Tibial artery (tissue), 4 donors: Measurements from ENCODE around the gene TRPT1.
A peak's percentile ranks its signal among the peaks of the same experiment; 100 is the strongest.

Source experiments
- DNase-seq, 2 donors: peaks; one replicate each; pipeline ENCODE4 v3.0.0-alpha.2; 2019
- H3K27ac ChIP-seq, 2 donors: fragments of 200-600 bp; sonication (generic) in 1 of 2; 1 replicate in 1 of 2; 2 replicates in 1 of 2; pipeline ENCODE4 v1.5.1; 2018 to 2019; ENCODE audit warnings: mild to moderate bottlenecking in 1 of 2
- H3K27me3 ChIP-seq, 2 donors: fragments of 200-600 bp; sonication (generic) in 1 of 2; one replicate each; pipeline versions ENCODE4 v1.5.1 to v1.6.0; 2016 to 2019
- H3K36me3 ChIP-seq, 3 donors: fragments of 200-600 bp; sonication (generic) in 2 of 3; one replicate each; pipeline ENCODE4 v1.5.1; 2016 to 2019; ENCODE audit warnings: mild to moderate bottlenecking in 2 of 3
- H3K4me1 ChIP-seq, 4 donors: fragments of 200-600 bp; sonication (generic) in 2 of 4; 1 replicate in 3 of 4; 2 replicates in 1 of 4; pipeline ENCODE4 v1.5.1; 2016 to 2019
- H3K4me3 ChIP-seq, 2 donors: fragments of 200-600 bp; sonication (generic) in 1 of 2; 1 replicate in 1 of 2; 2 replicates in 1 of 2; pipeline ENCODE4 v1.5.1; 2018 to 2019; ENCODE audit warnings: mild to moderate bottlenecking in 2 of 2
- H3K9me3 ChIP-seq, 3 donors: fragments of 200-600 bp; sonication (generic) in 1 of 3; one replicate each; pipeline ENCODE4 v1.5.1; 2016 to 2019
- intact Hi-C: fragments of 100-400 bp; cut with DNase I; formaldehyde crosslinking; loops from one replicate; pipeline ENCODE4 v1.15.0; 2023; ENCODE audit warnings: low total_unique reads
- TF ChIP-seq, protein P1 (sequence below), 2 experiments: fragments of 200-600 bp in 1 of 2; fragments of 450-650 bp in 1 of 2; IDR thresholded peaks; one replicate each; pipeline ENCODE4 v1.5.1; 2017 to 2019; ENCODE audit warnings: antibody characterized with exemption in 2 of 2, mild to moderate bottlenecking in 1 of 2, moderate library complexity in 1 of 2

TRPT1 gene

GRCh38 chr11:64232182-64232966, 6.4 kb upstream of the TRPT1 start:
- H3K4me1 ChIP-seq, result peaks cover 7 to 64% (median 52%) of the 10 kb centered on the region in 4 donors
- peak overlapping the region in 1 of 2 donors; percentile 93 for H3K27ac ChIP-seq
- no peak overlapping the region for H3K4me3 ChIP-seq
- H3K27me3 ChIP-seq, result no peaks in the 10 kb centered on the region
- no peaks in the 10 kb centered on the region for H3K9me3 ChIP-seq
- intact Hi-C loops, result no loop called here
- no peak for DNase-seq
- TF ChIP-seq, protein P1, sequence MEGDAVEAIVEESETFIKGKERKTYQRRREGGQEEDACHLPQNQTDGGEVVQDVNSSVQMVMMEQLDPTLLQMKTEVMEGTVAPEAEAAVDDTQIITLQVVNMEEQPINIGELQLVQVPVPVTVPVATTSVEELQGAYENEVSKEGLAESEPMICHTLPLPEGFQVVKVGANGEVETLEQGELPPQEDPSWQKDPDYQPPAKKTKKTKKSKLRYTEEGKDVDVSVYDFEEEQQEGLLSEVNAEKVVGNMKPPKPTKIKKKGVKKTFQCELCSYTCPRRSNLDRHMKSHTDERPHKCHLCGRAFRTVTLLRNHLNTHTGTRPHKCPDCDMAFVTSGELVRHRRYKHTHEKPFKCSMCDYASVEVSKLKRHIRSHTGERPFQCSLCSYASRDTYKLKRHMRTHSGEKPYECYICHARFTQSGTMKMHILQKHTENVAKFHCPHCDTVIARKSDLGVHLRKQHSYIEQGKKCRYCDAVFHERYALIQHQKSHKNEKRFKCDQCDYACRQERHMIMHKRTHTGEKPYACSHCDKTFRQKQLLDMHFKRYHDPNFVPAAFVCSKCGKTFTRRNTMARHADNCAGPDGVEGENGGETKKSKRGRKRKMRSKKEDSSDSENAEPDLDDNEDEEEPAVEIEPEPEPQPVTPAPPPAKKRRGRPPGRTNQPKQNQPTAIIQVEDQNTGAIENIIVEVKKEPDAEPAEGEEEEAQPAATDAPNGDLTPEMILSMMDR (IDR thresholded peaks at IDR 0.05), result no peak
- peaks cover 0 to 9% (median 7%) of the 10 kb centered on the region in 3 donors for H3K36me3 ChIP-seq

DNA sequence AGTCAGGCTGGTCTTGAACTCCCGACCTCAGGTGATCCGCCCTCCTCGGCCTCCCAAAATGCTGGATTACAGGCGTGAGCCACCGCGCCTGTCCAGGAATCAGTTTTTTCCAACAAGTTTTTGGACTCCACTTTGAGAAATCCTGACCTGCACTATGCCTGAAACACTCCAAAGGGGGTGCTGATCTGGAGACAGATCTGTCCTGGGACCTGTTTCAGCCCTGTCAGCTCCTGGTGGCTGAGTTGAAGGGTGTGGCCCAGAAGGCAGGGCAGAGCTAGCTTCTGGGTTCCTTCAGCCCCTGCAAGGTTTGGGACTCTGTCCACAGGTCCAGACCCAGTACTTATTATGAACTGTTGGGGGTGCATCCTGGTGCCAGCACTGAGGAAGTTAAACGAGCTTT, 5.6 kb upstream of the TRPT1 start:
- H3K27me3 ChIP-seq, result no peaks in the 10 kb centered on the region
- no peaks in the 10 kb centered on the region for H3K9me3 ChIP-seq
- H3K27ac ChIP-seq, result peak overlapping the region in 1 of 2 donors; percentile 88
- no peak for DNase-seq
- H3K4me3 ChIP-seq, result no peak overlapping the region
- intact Hi-C loops, result no loop called here
- TF ChIP-seq, protein P1 (IDR thresholded peaks at IDR 0.05), result no peak
- peaks cover 7 to 72% (median 59%) of the 10 kb centered on the region in 4 donors for H3K4me1 ChIP-seq
- H3K36me3 ChIP-seq, result peaks cover 0 to 5% (median under 1%) of the 10 kb centered on the region in 3 donors

DNA sequence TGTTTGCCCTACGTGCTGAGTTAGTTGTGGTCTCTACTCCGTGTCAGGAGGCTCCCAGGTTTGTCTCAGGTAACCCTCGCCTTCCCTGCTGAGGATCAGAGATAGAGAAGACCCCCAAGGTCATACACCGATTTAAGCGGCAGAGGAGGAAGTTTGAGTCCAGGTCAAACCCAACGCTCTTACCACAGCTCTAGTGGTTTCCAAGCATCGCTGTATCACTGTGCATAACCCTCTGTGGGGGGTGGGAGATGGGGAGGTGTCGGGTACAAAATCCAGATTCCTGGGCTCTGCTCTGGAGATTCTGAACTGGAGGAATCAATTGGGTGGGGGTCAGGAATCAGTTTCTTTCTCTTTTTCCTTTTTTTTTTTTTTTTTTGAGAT, 5.0 kb upstream of the TRPT1 start:
- Histone ChIP-seq H3K36me3 (peaks cover 0 to 3% (median 0%) of the 10 kb centered on the region in 3 donors), H3K27ac (peak overlapping the region; percentile 88 to 92), H3K4me3 (peak overlapping the region; percentile 58 to 82), H3K9me3 (no peaks in the 10 kb centered on the region), H3K27me3 (no peaks in the 10 kb centered on the region), H3K4me1 (peaks cover 7 to 72% (median 58%) of the 10 kb centered on the region in 4 donors)
- DNase-seq, result no peak
- intact Hi-C loops, result no loop called here
- TF ChIP-seq, protein P1 (IDR thresholded peaks at IDR 0.05), result no peak

GRCh38 chr11:64230171-64230984, 4.4 kb upstream of the TRPT1 start, which contains the start of gene DNAJC4:
Gene DNAJC4 (plus strand): TSS chr11:64230548. CDS start chr11:64230855, 307 bp downstream.
- H3K4me3 ChIP-seq, result peak within 1 kb of the TSS; percentile 58 to 82
- no peaks in the 10 kb centered on the region for H3K36me3 ChIP-seq
- intact Hi-C loops, result no loop called here
- peak within 1 kb of the TSS; percentile 88 to 92 for H3K27ac ChIP-seq
- DNase-seq, result peak; percentile 94 to 96
- peaks cover 1 to 69% (median 55%) of the 10 kb centered on the region in 4 donors for H3K4me1 ChIP-seq
- TF ChIP-seq, protein P1 (IDR thresholded peaks at IDR 0.05), result no peak
- no peaks in the 10 kb centered on the region for H3K27me3 ChIP-seq
- H3K9me3 ChIP-seq, result no peaks in the 10 kb centered on the region

DNA sequence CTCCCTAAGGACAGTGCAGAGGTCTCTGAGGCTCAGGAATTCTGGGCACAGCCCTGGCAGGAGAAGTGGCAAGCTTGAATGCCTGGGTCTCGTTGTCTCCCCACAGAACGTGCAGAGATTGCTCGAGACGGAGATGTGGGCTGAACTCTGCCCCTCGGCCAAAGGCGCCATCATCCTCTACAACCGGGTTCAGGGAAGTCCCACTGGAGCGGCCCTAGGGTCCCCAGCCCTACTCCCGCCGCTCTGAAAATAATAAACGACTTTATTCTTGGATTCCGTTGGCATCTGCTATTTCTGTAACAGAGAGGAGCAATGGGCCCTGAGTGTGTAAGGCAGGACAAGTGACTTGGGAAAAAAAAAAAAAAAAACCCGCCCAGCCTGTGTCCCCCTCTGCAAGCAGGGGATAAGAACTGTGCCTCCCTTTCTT, 3.8 kb upstream of the TRPT1 start:
- Histone ChIP-seq H3K27ac (peak overlapping the region; percentile 88 to 92), H3K9me3 (no peaks in the 10 kb centered on the region), H3K27me3 (no peaks in the 10 kb centered on the region), H3K4me3 (peak overlapping the region; percentile 58 to 82), H3K4me1 (peaks cover 0 to 68% (median 55%) of the 10 kb centered on the region in 4 donors), H3K36me3 (no peaks in the 10 kb centered on the region)
- no peak for DNase-seq
- TF ChIP-seq, protein P1 (IDR thresholded peaks at IDR 0.05), result no peak
- intact Hi-C loops, result loop anchor here (5.0 kb wide), 1 partner anchor 42 kb away; the partner anchor contains the start of gene STIP1
